Ishikawa (cell line): ENCODE measurements around the gene OOSP1.

Experiments used
- CEBPB ChIP-seq: IDR thresholded peaks from 2 replicates; pipeline ENCODE4 v1.6.1; 2012
- CREB1 ChIP-seq: IDR thresholded peaks from 2 replicates; pipeline ENCODE4 v1.6.1; 2012; ENCODE audit warnings: low read depth
- EGR1 ChIP-seq: IDR thresholded peaks from 2 replicates; pipeline ENCODE4 v1.6.1; 2012
- EP300 ChIP-seq: IDR thresholded peaks from 2 replicates; pipeline ENCODE4 v1.6.1; 2012; ENCODE audit warnings: borderline replicate concordance
- FOXM1 ChIP-seq: IDR thresholded peaks from 2 replicates; pipeline ENCODE4 v1.6.1; 2012; ENCODE audit warnings: low read depth, borderline replicate concordance
- NFIC ChIP-seq: IDR thresholded peaks from 2 replicates; pipeline ENCODE4 v1.6.1; 2012
- RAD21 ChIP-seq: IDR thresholded peaks from 2 replicates; pipeline ENCODE4 v1.6.1; 2012; ENCODE audit warnings: low read depth
- TAF1 ChIP-seq: IDR thresholded peaks from 2 replicates; pipeline ENCODE4 v1.6.1; 2012; ENCODE audit warnings: low read depth, mild to moderate bottlenecking
- TF ChIP-seq, protein P1 (sequence below): IDR thresholded peaks from 2 replicates; pipeline ENCODE4 v1.6.1; 2012; ENCODE audit warnings: low read depth, mild to moderate bottlenecking

DNA sequence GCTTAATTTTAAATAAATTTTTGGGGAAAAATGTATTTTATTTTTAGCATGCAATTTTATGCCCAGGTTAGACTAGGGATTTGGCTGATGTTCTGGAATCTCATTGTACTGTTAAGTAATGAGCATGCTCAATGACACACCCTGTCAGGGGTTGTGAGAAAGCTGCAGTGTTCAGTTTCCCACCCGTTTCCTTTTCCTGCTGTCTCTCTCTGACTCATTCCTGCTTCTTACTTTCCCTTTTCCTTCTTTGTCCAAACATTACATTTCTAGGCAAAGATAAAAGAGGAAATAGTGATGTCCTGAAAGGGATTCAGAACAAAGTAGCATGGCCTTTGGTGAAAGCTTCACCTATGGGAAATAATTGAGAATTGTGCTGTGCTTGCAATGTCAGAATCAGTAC, 36.9 kb upstream of the OOSP1 start:
- TF ChIP-seq EP300 (no peak), CREB1 (no peak), NFIC (no peak), CEBPB (no peak), EGR1 (no peak), FOXM1 (no peak), RAD21 (no peak), TAF1 (no peak)
- TF ChIP-seq, protein P1, sequence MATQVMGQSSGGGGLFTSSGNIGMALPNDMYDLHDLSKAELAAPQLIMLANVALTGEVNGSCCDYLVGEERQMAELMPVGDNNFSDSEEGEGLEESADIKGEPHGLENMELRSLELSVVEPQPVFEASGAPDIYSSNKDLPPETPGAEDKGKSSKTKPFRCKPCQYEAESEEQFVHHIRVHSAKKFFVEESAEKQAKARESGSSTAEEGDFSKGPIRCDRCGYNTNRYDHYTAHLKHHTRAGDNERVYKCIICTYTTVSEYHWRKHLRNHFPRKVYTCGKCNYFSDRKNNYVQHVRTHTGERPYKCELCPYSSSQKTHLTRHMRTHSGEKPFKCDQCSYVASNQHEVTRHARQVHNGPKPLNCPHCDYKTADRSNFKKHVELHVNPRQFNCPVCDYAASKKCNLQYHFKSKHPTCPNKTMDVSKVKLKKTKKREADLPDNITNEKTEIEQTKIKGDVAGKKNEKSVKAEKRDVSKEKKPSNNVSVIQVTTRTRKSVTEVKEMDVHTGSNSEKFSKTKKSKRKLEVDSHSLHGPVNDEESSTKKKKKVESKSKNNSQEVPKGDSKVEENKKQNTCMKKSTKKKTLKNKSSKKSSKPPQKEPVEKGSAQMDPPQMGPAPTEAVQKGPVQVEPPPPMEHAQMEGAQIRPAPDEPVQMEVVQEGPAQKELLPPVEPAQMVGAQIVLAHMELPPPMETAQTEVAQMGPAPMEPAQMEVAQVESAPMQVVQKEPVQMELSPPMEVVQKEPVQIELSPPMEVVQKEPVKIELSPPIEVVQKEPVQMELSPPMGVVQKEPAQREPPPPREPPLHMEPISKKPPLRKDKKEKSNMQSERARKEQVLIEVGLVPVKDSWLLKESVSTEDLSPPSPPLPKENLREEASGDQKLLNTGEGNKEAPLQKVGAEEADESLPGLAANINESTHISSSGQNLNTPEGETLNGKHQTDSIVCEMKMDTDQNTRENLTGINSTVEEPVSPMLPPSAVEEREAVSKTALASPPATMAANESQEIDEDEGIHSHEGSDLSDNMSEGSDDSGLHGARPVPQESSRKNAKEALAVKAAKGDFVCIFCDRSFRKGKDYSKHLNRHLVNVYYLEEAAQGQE, result no peak
